KMS-11 (cell line): ENCODE data around the gene MYCN.

Experiments used
- H2AFZ ChIP-seq: fragments of 200-600 bp; sonication (generic); 2 replicates; pipeline ENCODE4 v1.6.1; 2016; ENCODE audit warnings: antibody characterized with exemption, mixed run types, low read depth
- H3K27ac ChIP-seq: fragments of 200-600 bp; sonication (generic); 2 replicates; pipeline ENCODE4 v1.6.1; 2016; ENCODE audit warnings: mild to moderate bottlenecking, mixed run types
- H3K27me3 ChIP-seq: fragments of 200-600 bp; sonication (generic); 2 replicates; pipeline ENCODE4 v1.6.1; 2017; ENCODE audit warnings: mild to moderate bottlenecking, low read depth, mixed run types, moderate library complexity; ENCODE audit not compliant: insufficient read depth
- H3K36me3 ChIP-seq: fragments of 200-600 bp; sonication (generic); 2 replicates; pipeline ENCODE4 v1.6.1; 2017; ENCODE audit warnings: mild to moderate bottlenecking, mixed run types; ENCODE audit not compliant: insufficient read depth
- H3K4me1 ChIP-seq: fragments of 200-600 bp; sonication (generic); 2 replicates; pipeline ENCODE4 v1.6.1; 2016; ENCODE audit warnings: mild to moderate bottlenecking, low read depth, mixed run types; ENCODE audit not compliant: poor library complexity, severe bottlenecking
- H3K4me2 ChIP-seq: fragments of 200-600 bp; sonication (generic); 2 replicates; pipeline ENCODE4 v1.7.0; 2016; ENCODE audit warnings: mild to moderate bottlenecking, mixed run types
- H3K4me3 ChIP-seq: fragments of 200-600 bp; sonication (generic); IDR thresholded peaks from 2 replicates; pipeline ENCODE4 v1.6.1; 2017; ENCODE audit warnings: low read depth, low read length, mixed read lengths; ENCODE audit not compliant: insufficient read depth
- H3K79me2 ChIP-seq: fragments of 200-600 bp; sonication (generic); 2 replicates; pipeline ENCODE4 v1.6.1; 2016; ENCODE audit warnings: low read depth, mixed run types; ENCODE audit not compliant: insufficient read depth
- H3K9ac ChIP-seq: fragments of 200-600 bp; sonication (generic); 2 replicates; pipeline ENCODE4 v1.6.1; 2016; ENCODE audit warnings: mild to moderate bottlenecking, mixed run types
- H4K20me1 ChIP-seq: fragments of 200-600 bp; sonication (generic); 2 replicates; pipeline ENCODE4 v1.6.1; 2016; ENCODE audit warnings: mild to moderate bottlenecking, mixed run types; ENCODE audit not compliant: insufficient read depth
- CTCF ChIP-seq: fragments of 200-600 bp; sonication (generic); conservative IDR thresholded peaks from 2 replicates; pipeline ENCODE4 v1.6.1; 2017; ENCODE audit warnings: low read depth, mild to moderate bottlenecking, antibody characterized with exemption, low read length, moderate library complexity, mixed read lengths

The MYCN gene

DNA sequence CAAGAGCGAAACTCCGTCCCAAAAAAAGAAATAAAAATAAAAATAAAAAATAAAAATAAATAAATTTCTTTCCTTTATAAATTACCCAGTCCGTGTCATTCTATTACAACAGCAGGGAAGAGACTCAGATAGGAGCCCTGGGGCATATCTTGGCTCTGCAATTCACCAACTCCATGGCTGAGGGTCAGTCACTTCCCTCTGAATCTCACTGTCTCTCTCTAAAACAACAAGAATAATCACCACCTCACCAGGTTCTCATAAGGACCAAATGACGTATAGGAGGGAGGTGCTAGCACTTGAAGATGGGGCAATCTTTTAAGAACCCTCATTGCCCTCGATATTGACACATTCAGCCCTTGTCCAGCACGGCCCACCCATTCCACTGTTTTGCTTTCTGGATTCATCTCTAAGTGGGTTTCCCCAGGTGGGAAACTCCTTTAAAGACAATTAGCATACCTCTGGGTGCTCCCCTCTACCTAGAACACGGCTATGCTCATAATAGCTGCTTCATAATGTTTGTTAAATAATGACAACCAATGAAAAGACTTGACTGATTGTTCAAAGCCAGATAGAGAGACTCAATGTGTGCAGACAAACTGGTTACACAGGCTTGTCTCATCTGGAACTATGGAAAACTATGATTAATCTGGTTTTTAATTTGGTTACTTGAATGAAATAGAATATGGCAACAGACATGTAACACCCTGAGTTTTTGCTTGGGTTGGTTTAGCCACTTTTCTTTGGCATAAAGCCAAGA, 15.1 kb downstream of the MYCN start:
- no peak for TF ChIP-seq CTCF
- H3K79me2 ChIP-seq, result no peaks in the 10 kb centered on the region
- H2AFZ ChIP-seq, result no peak overlapping the region

GRCh38 chr2:15956230-15956629, 15.9 kb downstream of the MYCN start:
- TF ChIP-seq CTCF, result no peak
- H3K27me3 ChIP-seq, result no peaks in the 10 kb centered on the region
- no peaks in the 10 kb centered on the region for H3K4me1 ChIP-seq
- H4K20me1 ChIP-seq, result no peaks in the 10 kb centered on the region
- no peaks in the 10 kb centered on the region for H3K79me2 ChIP-seq
- no peaks in the 10 kb centered on the region for H3K36me3 ChIP-seq
- H3K4me2 ChIP-seq, result no peak overlapping the region
- H3K4me3 ChIP-seq, result no peak overlapping the region
- H3K27ac ChIP-seq, result no peak overlapping the region
- H3K9ac ChIP-seq, result no peak overlapping the region
- no peak overlapping the region for H2AFZ ChIP-seq

More for the DNA sequence above, 15.1 kb downstream of the MYCN start:
- Histone ChIP-seq H3K27me3 (no peaks in the 10 kb centered on the region), H3K36me3 (no peaks in the 10 kb centered on the region), H3K4me2 (no peak overlapping the region), H3K9ac (no peak overlapping the region), H3K4me1 (no peaks in the 10 kb centered on the region), H3K4me3 (no peak overlapping the region), H4K20me1 (no peaks in the 10 kb centered on the region), H3K27ac (no peak overlapping the region)

GRCh38 chr2:15956751-15957736, 16.7 kb downstream of the MYCN start:
- H3K4me2 ChIP-seq, result no peak overlapping the region
- no peak for TF ChIP-seq CTCF
- no peak overlapping the region for H3K4me3 ChIP-seq
- H3K4me1 ChIP-seq, result no peaks in the 10 kb centered on the region
- H3K36me3 ChIP-seq, result no peaks in the 10 kb centered on the region
- H3K9ac ChIP-seq, result no peak overlapping the region
- no peaks in the 10 kb centered on the region for H3K79me2 ChIP-seq
- no peaks in the 10 kb centered on the region for H4K20me1 ChIP-seq
- H2AFZ ChIP-seq, result no peak overlapping the region
- no peak overlapping the region for H3K27ac ChIP-seq
- H3K27me3 ChIP-seq, result no peaks in the 10 kb centered on the region

GRCh38 chr2:15957881-15958713, 17.7 kb downstream of the MYCN start:
- TF ChIP-seq CTCF, result no peak
- no peaks in the 10 kb centered on the region for H3K4me1 ChIP-seq
- H4K20me1 ChIP-seq, result no peaks in the 10 kb centered on the region
- no peaks in the 10 kb centered on the region for H3K27me3 ChIP-seq
- H3K4me2 ChIP-seq, result no peak overlapping the region
- H3K79me2 ChIP-seq, result no peaks in the 10 kb centered on the region
- H3K4me3 ChIP-seq, result no peak overlapping the region
- H3K27ac ChIP-seq, result no peak overlapping the region
- H3K9ac ChIP-seq, result no peak overlapping the region
- H2AFZ ChIP-seq, result no peak overlapping the region
- H3K36me3 ChIP-seq, result no peaks in the 10 kb centered on the region
